ENCODE measurements around the gene B3GNT8.

B3GNT8 gene

GRCh38 chr19:41428481-41428859 lies 1.3 kb upstream of the B3GNT8 start:
- no peak for TF ChIP-seq CTCF (IDR thresholded peaks at IDR 0.05; ENCODE audit: borderline replicate concordance, control extremely low read depth, extremely low read depth, insufficient read depth, missing control alignments)
- in situ Hi-C loops (cut with MboI; ENCODE audit: low sequenced_read_pairs, unreplicated experiment), result no loop called here
- no peak for DNase-seq (ENCODE audit: low spot score)

GRCh38 chr19:41427647-41428480 lies 690 bp upstream of the B3GNT8 start:
- DNase-seq (ENCODE audit: low spot score), result peak; percentile 56
- in situ Hi-C loops (cut with MboI; ENCODE audit: low sequenced_read_pairs, unreplicated experiment), result no loop called here

GRCh38 chr19:41426116-41426841 lies 895 bp downstream of the B3GNT8 start:
- no peak for TF ChIP-seq CTCF (IDR thresholded peaks at IDR 0.05; ENCODE audit: borderline replicate concordance, control extremely low read depth, extremely low read depth, insufficient read depth, missing control alignments)
- no peak for DNase-seq (ENCODE audit: low spot score)
- in situ Hi-C loops (cut with MboI; ENCODE audit: low sequenced_read_pairs, unreplicated experiment), result no loop called here

More at GRCh38 chr19:41427647-41428480, 690 bp upstream of the B3GNT8 start:
- no peak for TF ChIP-seq CTCF (IDR thresholded peaks at IDR 0.05; ENCODE audit: borderline replicate concordance, control extremely low read depth, extremely low read depth, insufficient read depth, missing control alignments)

GRCh38 chr19:41425174-41426115 lies 1.7 kb downstream of the B3GNT8 start:
- DNase-seq (ENCODE audit: low spot score), result no peak
- no peak for TF ChIP-seq CTCF (IDR thresholded peaks at IDR 0.05; ENCODE audit: borderline replicate concordance, control extremely low read depth, extremely low read depth, insufficient read depth, missing control alignments)
- in situ Hi-C loops (cut with MboI; ENCODE audit: low sequenced_read_pairs, unreplicated experiment), result no loop called here

- no peak for TF ChIP-seq CTCF (IDR thresholded peaks at IDR 0.05; ENCODE audit: borderline replicate concordance, control extremely low read depth, extremely low read depth, insufficient read depth, missing control alignments)
- in situ Hi-C loops (cut with MboI; ENCODE audit: low sequenced_read_pairs, unreplicated experiment), result no loop called here
- no peak for DNase-seq (ENCODE audit: low spot score)
Observed at GRCh38 chr19:41424335-41425173, 2.6 kb downstream of the B3GNT8 start.
